Measurements from ENCODE around the gene SPSB2.

GRCh38 chr12:6917491-6918231 lies 44.6 kb upstream of the SPSB2 start:
- TF ChIP-seq POLR2A (IDR thresholded peaks at IDR 0.05): no peak
- no peak for TF ChIP-seq CTCF (IDR thresholded peaks at IDR 0.05)
